K562 (cell line): ENCODE data around the gene MMP15. TPM values are rescaled to one million over a fixed set of nuclear protein-coding genes. Genes with fewer than 3 reads are reported as not detected.

ENCODE experiments used
- ATAC-seq: fragments of 200-7000 bp; cut with Tn5 transposase; 3 replicates; pipeline ENCODE4 v1.9.1; 2020; ENCODE audit warnings: moderate library complexity
- BruUV-seq: library from RNA; stranded (reverse); fragments of 400-500 nt; replicated peaks from 2 replicates; lab custom pipeline; 2021; lab: Mats Ljungman, UMichigan
- CTCF ChIA-PET: fragments of 300-600 bp; formaldehyde crosslinking; extraction: SDS; loops from one replicate; lab custom pipeline; 2021; ENCODE audit warnings: low intra/inter-chr PET ratio; lab: Yijun Ruan, JAX
- POLR2A ChIA-PET: fragments of 300-600, 350-650 bp; sonication (Branson Sonifier 250); formaldehyde crosslinking; extraction: SDS; loops from one replicate; lab custom pipeline; 2021; ENCODE audit warnings: antibody characterized with exemption, inconsistent platforms; lab: Yijun Ruan, JAX
- DNase-seq, 4 experiments: peaks; one replicate each; pipeline versions ENCODE4 v3.0.0 to v3.0.0-alpha.2; 2011 to 2018; ENCODE audit warnings: low spot score in 3 of 4, mixed read lengths in 3 of 4; ENCODE audit errors: extremely low read depth in 1 of 4
- FAIRE-seq: peaks from 2 replicates; lab custom pipeline; 2011; peaks lifted over from hg19 to GRCh38; lab: Jason Lieb, UNC
- H2AFZ ChIP-seq: 2 replicates; pipeline ENCODE4 v1.6.0; 2011; ENCODE audit warnings: low read depth, low read length, control low read depth, inconsistent platforms
- H3K27ac ChIP-seq: fragments of 200-600 bp; 3 replicates; pipeline ENCODE4 v1.8.0; 2011; ENCODE audit warnings: low read depth, mild to moderate bottlenecking, control low read depth, inconsistent platforms, low read length, moderate library complexity, mixed read lengths; ENCODE audit errors: extremely low read depth
- H3K27me3 ChIP-seq, 2 experiments: fragments of 300-600 bp in 1 of 2; 2 replicates in 1 of 2; 3 replicates in 1 of 2; pipeline versions ENCODE4 v1.6.0 to v1.8.0; 2011; ENCODE audit warnings: inconsistent platforms in 2 of 2, low read length in 2 of 2, mild to moderate bottlenecking in 1 of 2, mixed read lengths in 1 of 2, moderate library complexity in 1 of 2; ENCODE audit not compliant: control insufficient read depth in 2 of 2, insufficient read depth in 2 of 2
- H3K36me3 ChIP-seq: fragments of 300-600 bp; 3 replicates; pipeline ENCODE4 v1.8.0; 2011; ENCODE audit warnings: mild to moderate bottlenecking, low read length, inconsistent platforms; ENCODE audit not compliant: control insufficient read depth, insufficient read depth
- H3K4me1 ChIP-seq, 2 experiments: fragments of 200-600 bp in 1 of 2; replicated peaks in 1 of 2; 2 replicates in 1 of 2; 3 replicates in 1 of 2; pipeline versions ENCODE4 v1.5.1 to v1.8.0; 2011; ENCODE audit warnings: inconsistent platforms in 2 of 2, low read length in 2 of 2, mild to moderate bottlenecking in 1 of 2, mixed read lengths in 1 of 2, moderate library complexity in 1 of 2; ENCODE audit not compliant: control insufficient read depth in 2 of 2, insufficient read depth in 2 of 2
- H3K4me2 ChIP-seq: 2 replicates; pipeline ENCODE4 v1.6.1; 2011; ENCODE audit warnings: low read length, control low read depth, inconsistent platforms, mixed read lengths; ENCODE audit not compliant: insufficient read depth
- H3K4me3 ChIP-seq: fragments of 200-600 bp; sonication (generic), shearing (Covaris generic); 2 replicates; pipeline ENCODE4 v1.5.1; 2016; ENCODE audit warnings: control low read depth, inconsistent platforms
- H3K79me2 ChIP-seq: fragments of 200-600 bp; 3 replicates; pipeline ENCODE4 v1.8.0; 2011; ENCODE audit warnings: low read length, inconsistent platforms; ENCODE audit not compliant: control insufficient read depth, insufficient read depth
- H3K9ac ChIP-seq, 2 experiments: 2 replicates each; pipeline versions ENCODE4 v1.6.0 to v1.6.1; 2011; ENCODE audit warnings: low read depth in 2 of 2, low read length in 2 of 2, control low read depth in 1 of 2, inconsistent platforms in 1 of 2, mild to moderate bottlenecking in 1 of 2, mixed read lengths in 1 of 2; ENCODE audit not compliant: insufficient read depth in 1 of 2
- H3K9me1 ChIP-seq: one replicate; pipeline ENCODE4 v1.6.0; 2011; ENCODE audit warnings: inconsistent platforms, mild to moderate bottlenecking, low read length, moderate library complexity; ENCODE audit not compliant: control insufficient read depth, insufficient read depth
- H3K9me3 ChIP-seq: replicated peaks from 2 replicates; pipeline ENCODE4 v1.5.1; 2011; ENCODE audit warnings: low read depth, low read length, inconsistent platforms; ENCODE audit not compliant: control insufficient read depth, insufficient read depth
- H4K20me1 ChIP-seq: replicated peaks from 2 replicates; pipeline ENCODE4 v1.6.1; 2011; ENCODE audit warnings: low read length, inconsistent platforms, mixed read lengths; ENCODE audit not compliant: control insufficient read depth, insufficient read depth
- CUX1 ChIP-seq: fragments of 200-800 bp; sonication (Bioruptor generic); IDR thresholded peaks from 2 replicates; pipeline ENCODE4 v1.6.1; 2016; ENCODE audit warnings: missing genetic modification characterization, missing compliant biosample characterization
- EP400 ChIP-seq: fragments of 450-650 bp; IDR thresholded peaks from 2 replicates; pipeline ENCODE4 v1.6.1; 2017; ENCODE audit warnings: antibody characterized with exemption, mild to moderate bottlenecking, moderate library complexity
- FUS ChIP-seq: fragments of 200-400 bp; formaldehyde crosslinking; optimal IDR thresholded peaks from 2 replicates; pipeline ENCODE3; 2017; ENCODE audit warnings: low read depth, low read length
- GATA2 ChIP-seq: sonication (generic); formaldehyde crosslinking; IDR thresholded peaks from 2 replicates; pipeline ENCODE4 v1.4.0; 2020; ENCODE audit warnings: mild to moderate bottlenecking, missing genetic modification reagents
- NRF1 ChIP-seq, 2 experiments: fragments of 450-650 bp; IDR thresholded peaks in 1 of 2; conservative IDR thresholded peaks in 1 of 2; 2 replicates each; pipeline ENCODE4 v1.6.1; 2014; ENCODE audit warnings: mild to moderate bottlenecking in 2 of 2
- YBX1 ChIP-seq: fragments of 450-650 bp; IDR thresholded peaks from 2 replicates; pipeline ENCODE4 v1.7.1; 2016; ENCODE audit warnings: mild to moderate bottlenecking
- ZBTB11 ChIP-seq, 3 experiments: fragments of 200-800 bp in 1 of 3; fragments of 250-450 bp in 1 of 3; fragments of 450-650 bp in 1 of 3; sonication (Bioruptor Pico) in 1 of 3; sonication (Bioruptor generic) in 1 of 3; formaldehyde crosslinking in 1 of 3; IDR thresholded peaks; 2 replicates each; pipeline versions ENCODE4 v1.6.1 to v1.8.0; 2016 to 2022; ENCODE audit warnings: mild to moderate bottlenecking in 2 of 3, missing genetic modification characterization in 2 of 3, missing compliant biosample characterization in 1 of 3, moderate library complexity in 1 of 3
- ZNF12 ChIP-seq: sonication (generic); formaldehyde crosslinking; IDR thresholded peaks from 2 replicates; pipeline ENCODE4 v1.4.0; 2020; ENCODE audit warnings: mild to moderate bottlenecking, missing genetic modification reagents
- ZNF224 ChIP-seq: sonication (generic); formaldehyde crosslinking; IDR thresholded peaks from 2 replicates; pipeline ENCODE4 v1.8.0; 2022; ENCODE audit warnings: mild to moderate bottlenecking, missing genetic modification reagents
- ZNF584 ChIP-seq: fragments of 200-800 bp; sonication (Bioruptor generic); IDR thresholded peaks from 2 replicates; pipeline ENCODE4 v1.6.1; 2016; ENCODE audit warnings: low read depth, mild to moderate bottlenecking, missing genetic modification characterization, missing compliant biosample characterization
- ZNF695 ChIP-seq: fragments of 450-650 bp; formaldehyde crosslinking; IDR thresholded peaks from 2 replicates; pipeline ENCODE4 v1.4.0; 2020; ENCODE audit warnings: mild to moderate bottlenecking, moderate library complexity
- ZNF740 ChIP-seq, 3 experiments: fragments of 200-800 bp in 1 of 3; sonication (Bioruptor generic) in 1 of 3; sonication (generic) in 1 of 3; formaldehyde crosslinking in 1 of 3; IDR thresholded peaks; 2 replicates each; pipeline versions ENCODE4 v1.6.1 to v1.8.0; 2016 to 2022; ENCODE audit warnings: mild to moderate bottlenecking in 2 of 3, missing compliant biosample characterization in 2 of 3, missing genetic modification characterization in 2 of 3, missing genetic modification reagents in 1 of 3
- whole genome bisulfite sequencing: fragments of 100-300 bp; shearing (Covaris generic); methylation state at CpG from one replicate; pipeline ENCODE4 v1.1.6; 2016; ENCODE audit warnings: low coverage, mixed read lengths; ENCODE audit not compliant: insufficient coverage; ENCODE audit errors: missing lambda C conversion rate; 5-methylcytosine and 5-hydroxymethylcytosine counted together
- in situ Hi-C: fragments of 300-500 bp; cut with MboI; formaldehyde crosslinking; loops from 4 replicates; pipeline ENCODE4 v1.15.0; 2018; ENCODE audit warnings: inconsistent platforms, mixed read lengths
- intact Hi-C: fragments of 100-400 bp; cut with micrococcal nuclease; formaldehyde crosslinking; loops from 2 replicates; pipeline ENCODE4 v1.14.2; 2022
- polyA plus RNA-seq, 8 experiments: library from polyadenylated mRNA; depleted of rRNA in 4 of 8; stranded (reverse) in 5 of 8; unstranded in 3 of 8; fragments of >200 nt; fragmentation: Nextera tagmentation in 2 of 8; fragmentation: Illumina TruSeq in 1 of 8; extraction: Ambion mirVana in 2 of 8; extraction: Trizol in 1 of 8; gene quantifications; 2 replicates each; pipeline versions ENCODE4 v1.2.1 to v1.2.3, GENCODE V29; 2011 to 2014; ENCODE audit warnings: inconsistent platforms in 1 of 8, missing spikeins in 1 of 8
- total RNA-seq, 7 experiments: library from RNA; depleted of rRNA in 6 of 7; stranded (reverse); fragments of >200 nt in 6 of 7; fragmentation: Illumina TruSeq in 2 of 7; extraction: Trizol in 2 of 7; gene quantifications; 2 replicates each; pipeline versions ENCODE4 v1.2.1 to v1.2.3, GENCODE V29; 2011 to 2021; ENCODE audit warnings: low replicate concordance in 1 of 7

The MMP15 gene
- total and polyA plus RNA-seq, 9 of the 15 experiments (the other 6 are each of a cell fraction or from before 2014, with no cell fraction given), result 0.01 to 20.4 (median 5.5) TPM

GRCh38 chr16:58057121-58057520, 31.6 kb downstream of the MMP15 start:
- H3K4me2 ChIP-seq, result no peak overlapping the region
- peaks cover 13 to 18% of the 10 kb centered on the region in 2 experiments; a peak in 3 of 5 replicates for H3K27me3 ChIP-seq
- no peaks in the 10 kb centered on the region for H3K79me2 ChIP-seq
- WGBS, result 9% methylated on average over 4 of the region's 5 CpGs
- no peak overlapping the region for H2AFZ ChIP-seq
- intact Hi-C loops, result no loop called here
- H3K4me1 ChIP-seq, result peaks cover 0 to 4% of the 10 kb centered on the region in 2 experiments; a peak in 1 of 5 replicates
- H3K4me3 ChIP-seq, result no peak overlapping the region
- no peaks in the 10 kb centered on the region for H3K36me3 ChIP-seq
- H3K9me1 ChIP-seq, result no peaks in the 10 kb centered on the region
- FAIRE-seq, result no peak
- ChIA-PET CTCF (no interaction called here), POLR2A (interaction anchor here (0.6 to 1.3 kb wide), 2 partner anchors 11 to 25 kb away, joined by 4 read pairs; no protein-coding TSS in a partner anchor)
- in situ Hi-C loops, result no loop called here
- no peak for ATAC-seq
- no peaks in the 10 kb centered on the region; the same call in 1 of the 2 replicates for H4K20me1 ChIP-seq
- DNase-seq, result no peak
- no peak overlapping the region for H3K27ac ChIP-seq
- no peaks in the 10 kb centered on the region for H3K9me3 ChIP-seq
- BruUV-seq, result no TSS peak
- H3K9ac ChIP-seq, result no peak overlapping the region
- TF ChIP-seq NRF1 (conservative IDR thresholded peaks at IDR 0.05 in 1 of 2, IDR thresholded peaks at IDR 0.05 in 1 of 2) (no peak), ZNF740 (CRISPR knock-in tag; IDR thresholded peaks at IDR 0.05) (no peak), ZNF740 (tag; IDR thresholded peaks at IDR 0.05) (no peak), FUS (no peak), ZBTB11 (CRISPR knock-in tag; IDR thresholded peaks at IDR 0.05) (no peak), GATA2 (CRISPR knock-in tag) (no peak), ZNF12 (CRISPR knock-in tag) (no peak), YBX1 (no peak), ZNF584 (CRISPR knock-in tag) (no peak), ZNF695 (CRISPR knock-in tag) (no peak), EP400 (no peak), CUX1 (CRISPR knock-in tag) (no peak), ZNF224 (no peak)
